OCI-LY1 (cell line): ENCODE data around the gene MRFAP1.
"Not testable (repeated sequence)": the region's sequence is repeated elsewhere in the genome, so short reads cannot be mapped to it uniquely, and the experiment has no call there.

Experiments used
- EZH2 ChIP-seq: fragments of 200-600 bp; sonication (generic), shearing (Covaris generic); IDR thresholded peaks from 2 replicates; pipeline ENCODE4 v1.8.0; 2017; ENCODE audit warnings: borderline replicate concordance, mixed run types, mild to moderate bottlenecking, antibody characterized with exemption, low read length, moderate library complexity, mixed read lengths
- TF ChIP-seq, protein P1 (sequence below): fragments of 200-600 bp; sonication (generic), shearing (Covaris generic); IDR thresholded peaks from 2 replicates; pipeline ENCODE4 v1.5.1; 2017; ENCODE audit warnings: mild to moderate bottlenecking, antibody characterized with exemption, low read length, moderate library complexity, mixed read lengths

DNA sequence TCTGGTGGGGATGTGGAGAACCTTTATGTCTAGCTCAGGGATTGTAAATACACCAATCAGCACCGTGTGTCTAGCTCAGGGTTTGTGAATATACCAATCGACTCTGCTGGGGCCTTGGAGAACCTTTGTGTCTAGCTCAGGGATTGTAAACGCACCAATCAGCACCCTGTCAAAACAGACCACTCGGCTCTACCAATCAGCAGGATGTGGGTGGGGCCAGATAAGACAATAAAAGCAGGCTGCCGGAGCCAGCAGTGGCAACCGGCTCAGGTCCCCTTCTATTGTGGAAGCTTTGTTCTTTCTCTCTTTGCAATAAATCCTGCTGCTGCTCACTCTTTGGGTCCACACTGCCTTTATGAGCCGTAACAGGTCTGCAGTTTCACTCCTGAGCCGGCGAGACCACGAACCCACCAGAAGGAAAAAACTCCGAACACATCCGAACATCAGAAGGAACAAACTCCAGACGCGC, 32.7 kb downstream of the MRFAP1 start:
- TF ChIP-seq, protein P1, sequence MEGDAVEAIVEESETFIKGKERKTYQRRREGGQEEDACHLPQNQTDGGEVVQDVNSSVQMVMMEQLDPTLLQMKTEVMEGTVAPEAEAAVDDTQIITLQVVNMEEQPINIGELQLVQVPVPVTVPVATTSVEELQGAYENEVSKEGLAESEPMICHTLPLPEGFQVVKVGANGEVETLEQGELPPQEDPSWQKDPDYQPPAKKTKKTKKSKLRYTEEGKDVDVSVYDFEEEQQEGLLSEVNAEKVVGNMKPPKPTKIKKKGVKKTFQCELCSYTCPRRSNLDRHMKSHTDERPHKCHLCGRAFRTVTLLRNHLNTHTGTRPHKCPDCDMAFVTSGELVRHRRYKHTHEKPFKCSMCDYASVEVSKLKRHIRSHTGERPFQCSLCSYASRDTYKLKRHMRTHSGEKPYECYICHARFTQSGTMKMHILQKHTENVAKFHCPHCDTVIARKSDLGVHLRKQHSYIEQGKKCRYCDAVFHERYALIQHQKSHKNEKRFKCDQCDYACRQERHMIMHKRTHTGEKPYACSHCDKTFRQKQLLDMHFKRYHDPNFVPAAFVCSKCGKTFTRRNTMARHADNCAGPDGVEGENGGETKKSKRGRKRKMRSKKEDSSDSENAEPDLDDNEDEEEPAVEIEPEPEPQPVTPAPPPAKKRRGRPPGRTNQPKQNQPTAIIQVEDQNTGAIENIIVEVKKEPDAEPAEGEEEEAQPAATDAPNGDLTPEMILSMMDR = not testable (repeated sequence)
- TF ChIP-seq EZH2 = not testable (repeated sequence)
